IMR-90 (cell line): ENCODE measurements around the gene KIF1B. TPM values are rescaled to one million over a fixed set of nuclear protein-coding genes. Genes with fewer than 3 reads are reported as not detected.

ENCODE experiments used
- ATAC-seq: fragments of 200-7000 bp; cut with Tn5 transposase; 2 replicates; pipeline ENCODE4 v1.9.1; 2020; ENCODE audit warnings: low read depth, mild to moderate bottlenecking, moderate library complexity
- BruUV-seq: library from RNA; stranded (reverse); fragments of 400-500 nt; replicated peaks from 2 replicates; lab custom pipeline; 2021; lab: Mats Ljungman, UMichigan
- CTCF ChIA-PET: fragments of 300-600 bp; formaldehyde crosslinking; extraction: SDS; loops from one replicate; lab custom pipeline; 2021; ENCODE audit warnings: antibody characterized with exemption; lab: Yijun Ruan, JAX
- POLR2A ChIA-PET: fragments of 300-600 bp; sonication (Branson Sonifier 250); formaldehyde crosslinking; loops from one replicate; lab custom pipeline; 2022; ENCODE audit warnings: antibody characterized with exemption; ENCODE audit not compliant: unreplicated experiment; lab: Charles Lee
- DNase-seq: peaks from one replicate; pipeline ENCODE4 v3.0.0; 2013
- H2AFZ ChIP-seq: replicated peaks from 2 replicates; pipeline ENCODE3; 2013; ENCODE audit warnings: low read length, mild to moderate bottlenecking; ENCODE audit not compliant: poor library complexity
- H2AK5ac ChIP-seq: 2 replicates; pipeline ENCODE4 v1.6.1; 2013; ENCODE audit warnings: low read depth, low read length, inconsistent platforms
- H2AK9ac ChIP-seq: replicated peaks from 2 replicates; pipeline ENCODE3; 2013; ENCODE audit warnings: mild to moderate bottlenecking, low read depth, low read length, moderate library complexity; ENCODE audit not compliant: poor library complexity
- H2BK120ac ChIP-seq: 2 replicates; pipeline ENCODE4 v1.6.1; 2013; ENCODE audit warnings: low read depth, low read length, inconsistent platforms
- H2BK15ac ChIP-seq: 3 replicates; pipeline ENCODE4 v1.6.1; 2013; ENCODE audit warnings: low read depth, low read length, inconsistent platforms
- H2BK20ac ChIP-seq: 2 replicates; pipeline ENCODE4 v1.6.1; 2013; ENCODE audit warnings: low read depth, mild to moderate bottlenecking, inconsistent platforms, low read length, moderate library complexity
- H2BK5ac ChIP-seq: 2 replicates; pipeline ENCODE4 v1.6.1; 2013; ENCODE audit warnings: mild to moderate bottlenecking, low read depth, low read length, inconsistent platforms; ENCODE audit not compliant: poor library complexity, severe bottlenecking
- H3K14ac ChIP-seq: replicated peaks from 2 replicates; pipeline ENCODE4 v1.6.1; 2013; ENCODE audit warnings: low read depth, low read length, inconsistent platforms
- H3K18ac ChIP-seq: 2 replicates; pipeline ENCODE4 v1.6.1; 2013; ENCODE audit warnings: low read depth, low read length, control low read depth
- H3K23ac ChIP-seq: 2 replicates; pipeline ENCODE4 v1.6.1; 2013; ENCODE audit warnings: low read depth, low read length, inconsistent platforms
- H3K27ac ChIP-seq: 2 replicates; pipeline ENCODE4 v1.5.1; 2013; ENCODE audit warnings: mild to moderate bottlenecking, control low read depth, low read length; ENCODE audit not compliant: insufficient read depth
- H3K27me3 ChIP-seq: 2 replicates; pipeline ENCODE4 v1.6.1; 2013; ENCODE audit warnings: low read length; ENCODE audit not compliant: control insufficient read depth, insufficient read depth
- H3K36me3 ChIP-seq: 2 replicates; pipeline ENCODE4 v1.6.1; 2013; ENCODE audit warnings: low read length, mixed read lengths; ENCODE audit not compliant: control insufficient read depth, insufficient read depth
- H3K4ac ChIP-seq: 2 replicates; pipeline ENCODE4 v1.6.1; 2013; ENCODE audit warnings: low read depth, low read length, inconsistent platforms
- H3K4me1 ChIP-seq: 2 replicates; pipeline ENCODE4 v1.6.1; 2013; ENCODE audit warnings: low read length, mixed read lengths; ENCODE audit not compliant: control insufficient read depth, insufficient read depth
- H3K4me2 ChIP-seq: 2 replicates; pipeline ENCODE4 v1.6.1; 2013; ENCODE audit warnings: low read depth, mild to moderate bottlenecking, control low read depth, low read length, moderate library complexity
- H3K4me3 ChIP-seq: 2 replicates; pipeline ENCODE4 v1.5.1; 2013; ENCODE audit warnings: low read depth, mild to moderate bottlenecking, control low read depth, low read length, moderate library complexity; ENCODE audit not compliant: insufficient read depth
- H3K56ac ChIP-seq: 2 replicates; pipeline ENCODE4 v1.6.1; 2013; ENCODE audit warnings: low read length, inconsistent platforms; ENCODE audit not compliant: insufficient read depth; ENCODE audit errors: extremely low read depth
- H3K79me1 ChIP-seq, 2 experiments: 2 replicates each; pipeline ENCODE4 v1.6.1; 2013; ENCODE audit warnings: low read length in 2 of 2, inconsistent platforms in 1 of 2, low read depth in 1 of 2
- H3K9ac ChIP-seq: 2 replicates; pipeline ENCODE4 v1.6.1; 2013; ENCODE audit warnings: low read depth, low read length, control low read depth
- H3K9me1 ChIP-seq: 2 replicates; pipeline ENCODE4 v1.6.1; 2013; ENCODE audit warnings: low read length, inconsistent platforms; ENCODE audit not compliant: insufficient read depth
- H3K9me3 ChIP-seq: 2 replicates; pipeline ENCODE4 v1.6.1; 2013; ENCODE audit warnings: low read length; ENCODE audit not compliant: control insufficient read depth, insufficient read depth
- H4K20me1 ChIP-seq: 2 replicates; pipeline ENCODE4 v1.6.1; 2013; ENCODE audit warnings: low read length, inconsistent platforms; ENCODE audit not compliant: insufficient read depth
- H4K5ac ChIP-seq: 2 replicates; pipeline ENCODE4 v1.6.1; 2013; ENCODE audit warnings: mild to moderate bottlenecking, low read depth, low read length, control low read depth
- H4K8ac ChIP-seq, 2 experiments: 2 replicates each; pipeline ENCODE4 v1.6.1; 2013; ENCODE audit warnings: low read depth in 2 of 2, low read length in 2 of 2, control low read depth in 1 of 2, inconsistent platforms in 1 of 2
- H4K91ac ChIP-seq: 2 replicates; pipeline ENCODE4 v1.6.1; 2013; ENCODE audit warnings: low read depth, low read length, inconsistent platforms; ENCODE audit not compliant: insufficient read depth
- CEBPB ChIP-seq: IDR thresholded peaks from 2 replicates; pipeline ENCODE4 v1.6.1; 2012; ENCODE audit warnings: low read depth, low read length, improper control_type of control experiment
- CHD1 ChIP-seq: IDR thresholded peaks from 2 replicates; pipeline ENCODE4 v1.6.1; 2012; ENCODE audit warnings: low read depth, low read length, improper control_type of control experiment
- MAZ ChIP-seq: IDR thresholded peaks from 2 replicates; pipeline ENCODE4 v1.6.1; 2012; ENCODE audit warnings: low read depth, mild to moderate bottlenecking, low read length, improper control_type of control experiment, moderate library complexity, borderline replicate concordance
- RFX5 ChIP-seq: IDR thresholded peaks from 2 replicates; pipeline ENCODE4 v1.8.0; 2012; ENCODE audit warnings: low read depth, mild to moderate bottlenecking, low read length, moderate library complexity
- WGBS, 2 experiments: methylation state at CpG; one replicate each; pipeline versions ENCODE4 v1.1.5 to v1.1.7; 2013; ENCODE audit warnings: missing lambda C conversion rate in 2 of 2; ENCODE audit not compliant: insufficient read length in 1 of 2; ENCODE audit errors: extremely low coverage in 2 of 2; 5-methylcytosine and 5-hydroxymethylcytosine counted together
- dilution Hi-C: fragments of 300-500 bp; cut with HindIII; formaldehyde crosslinking; loops from one replicate; pipeline ENCODE4 v1.14.3; 2018; ENCODE audit warnings: low sequenced_read_pairs; ENCODE audit not compliant: unreplicated experiment
- in situ Hi-C: fragments of 300-500 bp; cut with MboI; formaldehyde crosslinking; loops from 3 replicates; pipeline ENCODE4 v1.14.3; 2019; ENCODE audit warnings: low sequenced_read_pairs, inconsistent platforms, mixed read lengths
- intact Hi-C: fragments of 100-400 bp; cut with micrococcal nuclease; formaldehyde crosslinking; loops from 2 replicates; pipeline ENCODE4 v1.10.0; 2022
- polyA plus RNA-seq, 3 experiments: library from polyadenylated mRNA; depleted of rRNA; stranded (reverse); fragments of >200 nt; gene quantifications; 2 replicates each; pipeline ENCODE4 v1.2.3, GENCODE V29; 2012; ENCODE audit warnings: low replicate concordance in 1 of 3
- total RNA-seq: library from RNA; depleted of rRNA; stranded (reverse); fragments of >200 nt; gene quantifications from 2 replicates; pipeline ENCODE4 v1.2.3, GENCODE V29; 2012

KIF1B gene
- total and polyA plus RNA-seq, 2 of the 4 experiments (the other 2 are of a cell fraction), result 13.0 to 21.1 TPM

DNA sequence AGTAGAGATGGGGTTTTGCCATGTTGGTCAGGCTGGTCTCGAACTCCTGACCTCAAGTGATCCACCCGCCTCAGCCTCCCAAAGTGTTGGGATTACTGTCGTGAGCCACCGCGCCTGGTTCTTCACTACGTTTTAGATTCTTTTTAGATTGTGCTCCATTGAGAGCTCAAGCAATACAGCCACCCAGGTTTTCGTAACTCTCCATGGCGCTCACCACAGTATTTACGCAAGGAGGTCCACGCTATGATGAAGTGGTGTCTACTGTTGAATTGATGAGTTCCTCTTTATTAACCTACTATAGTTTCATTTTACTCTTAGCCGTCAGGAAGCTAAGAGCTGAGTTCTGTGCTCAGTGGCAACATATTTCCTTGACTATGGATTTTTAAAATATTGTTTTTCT lies 1.8 kb upstream of the KIF1B start:
- ChIA-PET CTCF (interaction anchor here (0.6 kb wide), 1 partner anchor 416 kb away, joined by 3 read pairs; no protein-coding TSS in a partner anchor), POLR2A (no interaction called here)
- ATAC-seq, result no peak

More for the DNA sequence above, 1.8 kb upstream of the KIF1B start:
- intact Hi-C loops, result no loop called here
- 99% methylated on average over 6 of the region's 11 CpGs; no CpG with 5 or more reads in 1 of the 2 experiments for WGBS, 2 experiments
- no peak overlapping the region for H3K56ac ChIP-seq
- no peak overlapping the region for H3K4me3 ChIP-seq
- no peak overlapping the region for H3K4ac ChIP-seq
- no peak overlapping the region for H3K18ac ChIP-seq
- H4K91ac ChIP-seq, result no peak overlapping the region
- TF ChIP-seq RFX5 (no peak), CEBPB (no peak), MAZ (no peak), CHD1 (no peak)
- H3K4me2 ChIP-seq, result no peak overlapping the region
- no peak overlapping the region for H3K23ac ChIP-seq
- H2BK15ac ChIP-seq, result no peak overlapping the region
- H3K9ac ChIP-seq, result no peak overlapping the region
- peaks cover 0 to 20% of the 10 kb centered on the region in 2 experiments; a peak in 2 of 4 replicates for H3K79me1 ChIP-seq
- no peak for DNase-seq
- no peak overlapping the region for H2AFZ ChIP-seq
- BruUV-seq, result no TSS peak
- H3K9me1 ChIP-seq, result no peaks in the 10 kb centered on the region
- no peak overlapping the region for H2BK120ac ChIP-seq
- peaks cover 21% of the 10 kb centered on the region for H4K20me1 ChIP-seq
- H3K14ac ChIP-seq, result no peak overlapping the region
- no peaks in the 10 kb centered on the region for H3K36me3 ChIP-seq
- no peak overlapping the region for H2BK20ac ChIP-seq
- H3K4me1 ChIP-seq, result peaks cover 3% of the 10 kb centered on the region; the same call in 1 of the 2 replicates
- H2AK5ac ChIP-seq, result no peak overlapping the region
- dilution Hi-C loops, result no loop called here
- H4K5ac ChIP-seq, result no peak overlapping the region
- no peaks in the 10 kb centered on the region for H3K9me3 ChIP-seq
- no peak overlapping the region for H2BK5ac ChIP-seq
- no peaks in the 10 kb centered on the region for H3K27me3 ChIP-seq
- no peak overlapping the region for H2AK9ac ChIP-seq
- H4K8ac ChIP-seq, result no peak overlapping the region
- H3K27ac ChIP-seq, result no peak overlapping the region
- in situ Hi-C loops, result no loop called here
